ENCODE results near the gene EMCN.

DNA sequence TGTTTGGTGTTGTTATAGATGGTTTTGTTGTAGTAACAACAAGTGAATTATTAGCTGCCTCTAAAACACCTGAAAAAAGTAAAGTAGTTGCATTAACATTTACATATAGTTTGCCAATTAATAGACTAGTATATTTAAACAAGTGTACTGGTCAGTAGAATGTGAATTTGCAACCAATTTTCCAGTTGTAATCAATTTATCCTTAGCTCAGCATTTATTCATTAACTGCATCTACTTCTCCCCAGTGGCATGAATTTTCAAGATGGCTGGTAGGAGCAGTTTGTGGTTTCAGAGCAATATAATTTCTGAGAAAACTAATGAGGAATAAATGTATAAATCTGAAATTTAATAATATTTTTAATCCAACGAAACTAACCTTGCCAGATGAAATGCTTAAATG lies 37.9 kb downstream of the EMCN start:
- no peak for TF ChIP-seq SUZ12 (IDR thresholded peaks at IDR 0.05; ENCODE audit: extremely low read depth, insufficient read depth, insufficient read length)
- TF ChIP-seq ZNF274 (IDR thresholded peaks at IDR 0.05; ENCODE audit: low read depth, low read length) = no peak

Data from NT2/D1 (cell line).